Measurements from ENCODE around the gene GSE1. TPM values are rescaled to one million over a fixed set of nuclear protein-coding genes. Genes with fewer than 3 reads are reported as not detected.

Gene GSE1
- total RNA-seq, 1 donor from 2014 or later: 80.8 TPM

- TF ChIP-seq POLR2AphosphoS5 (IDR thresholded peaks at IDR 0.05; ENCODE audit: insufficient read depth in 1 of 2, low read depth in 1 of 2): no peak
- no peak for TF ChIP-seq CTCF (IDR thresholded peaks at IDR 0.05)
- TF ChIP-seq POLR2A (IDR thresholded peaks at IDR 0.05): no peak
- H3K4me3 ChIP-seq: peak overlapping the region in 1 of 2 donors; percentile 21
- intact Hi-C loops (cut with DNase I): no loop called here
- no peaks in the 10 kb centered on the region for H3K36me3 ChIP-seq
- peak overlapping the region; percentile 74 for H3K27ac ChIP-seq
- H3K9me3 ChIP-seq: no peaks in the 10 kb centered on the region
- H3K4me1 ChIP-seq: peaks cover 80% of the 10 kb centered on the region
- no peaks in the 10 kb centered on the region for H3K27me3 ChIP-seq
- DNase-seq (ENCODE audit: extremely low spot score in 2 of 2): no peak
Observed at GRCh38 chr16:85574672-85575475, 38.2 kb upstream of the GSE1 start.

- no peaks in the 10 kb centered on the region for H3K9me3 ChIP-seq
- H3K27me3 ChIP-seq: no peaks in the 10 kb centered on the region
- TF ChIP-seq POLR2A (IDR thresholded peaks at IDR 0.05) (no peak), CTCF (IDR thresholded peaks at IDR 0.05) (no peak), POLR2AphosphoS5 (IDR thresholded peaks at IDR 0.05; ENCODE audit: insufficient read depth in 1 of 2, low read depth in 1 of 2) (no peak)
- H3K4me1 ChIP-seq: peaks cover 80% of the 10 kb centered on the region
- no peak overlapping the region for H3K27ac ChIP-seq
- H3K4me3 ChIP-seq: no peak overlapping the region
- DNase-seq (ENCODE audit: extremely low spot score in 2 of 2): no peak
- H3K36me3 ChIP-seq: no peaks in the 10 kb centered on the region
- intact Hi-C loops (cut with DNase I): no loop called here
Observed at GRCh38 chr16:85575920-85576319, 37.2 kb upstream of the GSE1 start.

- Histone ChIP-seq H3K4me3 (no peak overlapping the region), H3K36me3 (no peaks in the 10 kb centered on the region), H3K4me1 (peaks cover 78% of the 10 kb centered on the region), H3K27ac (no peak overlapping the region), H3K27me3 (no peaks in the 10 kb centered on the region), H3K9me3 (no peaks in the 10 kb centered on the region)
- no peak for DNase-seq (ENCODE audit: extremely low spot score in 2 of 2)
- intact Hi-C loops (cut with DNase I): no loop called here
- TF ChIP-seq POLR2A (IDR thresholded peaks at IDR 0.05) (no peak), CTCF (IDR thresholded peaks at IDR 0.05) (no peak), POLR2AphosphoS5 (IDR thresholded peaks at IDR 0.05; ENCODE audit: insufficient read depth in 1 of 2, low read depth in 1 of 2) (no peak)
Observed at GRCh38 chr16:85576944-85577343, 36.2 kb upstream of the GSE1 start.

GRCh38 chr16:85577899-85578598, 35.1 kb upstream of the GSE1 start:
- peaks cover 81% of the 10 kb centered on the region for H3K4me1 ChIP-seq
- H3K36me3 ChIP-seq: no peaks in the 10 kb centered on the region
- no peaks in the 10 kb centered on the region for H3K9me3 ChIP-seq
- no peak for TF ChIP-seq POLR2AphosphoS5 (IDR thresholded peaks at IDR 0.05; ENCODE audit: insufficient read depth in 1 of 2, low read depth in 1 of 2)
- no peak for TF ChIP-seq POLR2A (IDR thresholded peaks at IDR 0.05)
- DNase-seq (ENCODE audit: extremely low spot score in 2 of 2): no peak
- no peak overlapping the region for H3K27ac ChIP-seq
- no peak overlapping the region for H3K4me3 ChIP-seq
- H3K27me3 ChIP-seq: no peaks in the 10 kb centered on the region
- intact Hi-C loops (cut with DNase I): no loop called here

- Histone ChIP-seq H3K36me3 (no peaks in the 10 kb centered on the region), H3K9me3 (no peaks in the 10 kb centered on the region), H3K4me1 (peaks cover 75% of the 10 kb centered on the region), H3K27ac (no peak overlapping the region), H3K27me3 (no peaks in the 10 kb centered on the region), H3K4me3 (no peak overlapping the region)
- TF ChIP-seq POLR2A (IDR thresholded peaks at IDR 0.05) (no peak), CTCF (IDR thresholded peaks at IDR 0.05) (no peak), POLR2AphosphoS5 (IDR thresholded peaks at IDR 0.05; ENCODE audit: insufficient read depth in 1 of 2, low read depth in 1 of 2) (no peak)
- no peak for DNase-seq (ENCODE audit: extremely low spot score in 2 of 2)
- intact Hi-C loops (cut with DNase I): no loop called here
Observed at GRCh38 chr16:85578599-85578948, 34.5 kb upstream of the GSE1 start.
